H1 (cell line): ENCODE results near the gene LTC4S. TPM values are rescaled to one million over a fixed set of nuclear protein-coding genes. Genes with fewer than 3 reads are reported as not detected.

Source experiments
- BACH1 ChIP-seq: IDR thresholded peaks from 2 replicates; pipeline ENCODE4 v1.6.1; 2012; ENCODE audit warnings: low read length, improper control_type of control experiment
- CEBPB ChIP-seq: IDR thresholded peaks from 2 replicates; pipeline ENCODE4 v1.6.1; 2012; ENCODE audit warnings: low read depth, low read length
- CTBP2 ChIP-seq: IDR thresholded peaks from 2 replicates; pipeline ENCODE4 v1.7.0; 2011; ENCODE audit warnings: borderline replicate concordance, mild to moderate bottlenecking, moderate library complexity, mixed read lengths, low read length; ENCODE audit not compliant: insufficient read depth, insufficient read length
- GABPA ChIP-seq: IDR thresholded peaks from 2 replicates; pipeline ENCODE4 v1.6.1; 2011; ENCODE audit warnings: mild to moderate bottlenecking, low read length, moderate library complexity, borderline replicate concordance; ENCODE audit not compliant: insufficient read depth
- NRF1 ChIP-seq: IDR thresholded peaks from 2 replicates; pipeline ENCODE4 v1.6.1; 2011; ENCODE audit warnings: mild to moderate bottlenecking, low read depth, low read length, improper control_type of control experiment
- POU5F1 ChIP-seq: IDR thresholded peaks from 2 replicates; pipeline ENCODE4 v1.6.1; 2011; ENCODE audit warnings: low read depth, mild to moderate bottlenecking, low read length, moderate library complexity
- RNF2 ChIP-seq: fragments of 200-900, 300-1000 bp; sonication (generic); IDR thresholded peaks from 2 replicates; pipeline ENCODE4 v1.7.1; 2016; ENCODE audit warnings: borderline replicate concordance, low read depth, mild to moderate bottlenecking, antibody characterized with exemption, low read length; ENCODE audit not compliant: poor library complexity, severe bottlenecking; ENCODE audit errors: missing control alignments
- RXRA ChIP-seq: IDR thresholded peaks from 2 replicates; pipeline ENCODE4 v1.6.1; 2011; ENCODE audit warnings: low read depth, mild to moderate bottlenecking, low read length, moderate library complexity; ENCODE audit not compliant: insufficient read depth
- SAP30 ChIP-seq: fragments of 300-600 bp; sonication (generic); IDR thresholded peaks from 2 replicates; pipeline ENCODE4 v1.7.1; 2012; ENCODE audit warnings: low read length, moderate library complexity, mild to moderate bottlenecking, inconsistent platforms; ENCODE audit not compliant: insufficient read depth, insufficient replicate concordance
- SIN3A ChIP-seq, 2 experiments: IDR thresholded peaks in 1 of 2; conservative IDR thresholded peaks in 1 of 2; 2 replicates each; pipeline ENCODE4 v1.6.1; 2011 to 2012; ENCODE audit warnings: low read length in 2 of 2, improper control_type of control experiment in 1 of 2, low read depth in 1 of 2, mild to moderate bottlenecking in 1 of 2
- TAF7 ChIP-seq: optimal IDR thresholded peaks from 2 replicates; pipeline ENCODE3; 2011; ENCODE audit warnings: low read depth, mild to moderate bottlenecking, inconsistent platforms, low read length, moderate library complexity, borderline replicate concordance
- TBP ChIP-seq: IDR thresholded peaks from 2 replicates; pipeline ENCODE4 v1.6.1; 2011; ENCODE audit warnings: low read depth, low read length, improper control_type of control experiment
- polyA plus RNA-seq, 7 experiments: library from polyadenylated mRNA; depleted of rRNA in 3 of 7; stranded (reverse) in 5 of 7; unstranded in 2 of 7; fragments of >200 nt in 5 of 7; fragments of 200-250 nt in 2 of 7; gene quantifications; 1 replicate in 5 of 7; 2 replicates in 1 of 7; 4 replicates in 1 of 7; pipeline versions ENCODE4 v1.2.1 to v1.2.3, GENCODE V29; 2011 to 2013; ENCODE audit warnings: missing spikeins in 2 of 7, mixed read lengths in 2 of 7
- total RNA-seq: library from RNA; stranded (reverse); fragmentation: NEBNext Ultra II Directional; extraction: Animal tissue kit (Norgen Biotek cat#: 25700); gene quantifications from 2 replicates; pipeline ENCODE4 v1.2.1, GENCODE V29; 2021
- TF ChIP-seq, protein P1 (sequence below), 3 experiments: IDR thresholded peaks; 1 replicate in 2 of 3; 2 replicates in 1 of 3; pipeline versions ENCODE4 v1.5.1 to v1.6.1; 2011; ENCODE audit warnings: low read length in 3 of 3, mild to moderate bottlenecking in 3 of 3, inconsistent platforms in 2 of 3, low read depth in 1 of 3, moderate library complexity in 1 of 3; ENCODE audit not compliant: insufficient read depth in 1 of 3; ENCODE audit errors: control extremely low read depth in 1 of 3
- TF ChIP-seq, protein P2 (sequence below): IDR thresholded peaks from 2 replicates; pipeline ENCODE4 v1.6.1; 2011; ENCODE audit warnings: low read length, improper control_type of control experiment

Gene LTC4S
- total and polyA plus RNA-seq, 2 of the 8 experiments (the other 6 are each of a cell fraction or from before 2014, with no cell fraction given), result 2.2 to 3.7 TPM

DNA sequence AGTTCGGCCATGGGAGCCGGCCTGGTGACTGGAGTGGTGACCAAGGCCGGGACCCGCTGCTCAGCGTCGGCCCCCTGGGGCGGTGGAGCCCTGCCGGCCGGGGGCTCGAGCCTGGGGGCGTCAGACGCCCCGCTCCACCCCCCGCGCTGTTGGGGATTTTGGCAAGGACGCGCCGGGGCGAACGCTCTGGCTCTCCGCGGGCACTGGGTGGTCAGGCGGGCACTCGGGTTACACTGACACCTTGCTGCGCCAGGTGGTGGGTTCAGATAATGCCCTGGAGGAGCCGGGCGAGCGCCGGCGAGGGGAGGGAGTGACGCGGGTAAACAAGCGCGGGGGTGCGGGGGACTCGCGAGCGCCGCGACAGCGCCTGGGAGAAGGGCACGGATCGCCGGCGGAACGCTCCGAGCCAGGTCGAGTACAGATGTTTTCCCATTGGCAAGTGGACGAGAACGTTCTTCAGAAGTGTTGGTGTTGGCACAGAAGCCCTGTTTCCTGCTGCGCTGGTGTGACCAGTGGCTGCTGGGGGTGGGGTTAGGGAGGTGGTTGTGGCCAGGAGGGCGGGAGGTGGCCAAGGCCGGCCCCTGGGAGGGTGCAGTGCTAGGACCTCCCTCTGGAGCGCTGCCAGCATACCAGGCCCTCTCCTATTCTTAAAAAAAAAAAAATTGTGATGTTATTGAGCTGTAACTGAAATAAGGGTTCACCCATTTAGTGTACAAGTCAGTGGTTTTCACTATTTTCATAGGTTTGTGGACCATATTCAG is 27.7 kb downstream of the LTC4S start (continued):
- TF ChIP-seq RNF2 (no peak), CEBPB (no peak), POU5F1 (no peak), TBP (no peak), GABPA (no peak), SAP30 (no peak), TAF7 (no peak), CTBP2 (no peak), BACH1 (no peak), RXRA (no peak), SIN3A (conservative IDR thresholded peaks at IDR 0.05 in 1 of 2, IDR thresholded peaks at IDR 0.05 in 1 of 2; ENCODE audit: low read depth in 1 of 2, low read length in 2 of 2) (0 out of 4 replicates have a peak, but pooled peaks of 1 of the 2 experiments have one; percentile 25), NRF1 (no peak)
- TF ChIP-seq, protein P1, sequence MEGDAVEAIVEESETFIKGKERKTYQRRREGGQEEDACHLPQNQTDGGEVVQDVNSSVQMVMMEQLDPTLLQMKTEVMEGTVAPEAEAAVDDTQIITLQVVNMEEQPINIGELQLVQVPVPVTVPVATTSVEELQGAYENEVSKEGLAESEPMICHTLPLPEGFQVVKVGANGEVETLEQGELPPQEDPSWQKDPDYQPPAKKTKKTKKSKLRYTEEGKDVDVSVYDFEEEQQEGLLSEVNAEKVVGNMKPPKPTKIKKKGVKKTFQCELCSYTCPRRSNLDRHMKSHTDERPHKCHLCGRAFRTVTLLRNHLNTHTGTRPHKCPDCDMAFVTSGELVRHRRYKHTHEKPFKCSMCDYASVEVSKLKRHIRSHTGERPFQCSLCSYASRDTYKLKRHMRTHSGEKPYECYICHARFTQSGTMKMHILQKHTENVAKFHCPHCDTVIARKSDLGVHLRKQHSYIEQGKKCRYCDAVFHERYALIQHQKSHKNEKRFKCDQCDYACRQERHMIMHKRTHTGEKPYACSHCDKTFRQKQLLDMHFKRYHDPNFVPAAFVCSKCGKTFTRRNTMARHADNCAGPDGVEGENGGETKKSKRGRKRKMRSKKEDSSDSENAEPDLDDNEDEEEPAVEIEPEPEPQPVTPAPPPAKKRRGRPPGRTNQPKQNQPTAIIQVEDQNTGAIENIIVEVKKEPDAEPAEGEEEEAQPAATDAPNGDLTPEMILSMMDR (IDR thresholded peaks at IDR 0.05; ENCODE audit: control extremely low read depth in 1 of 3, insufficient read depth in 1 of 3, low read depth in 1 of 3, low read length in 3 of 3), result 0 out of 4 replicates have a peak, but pooled peaks of 1 of the 3 experiments have one; percentile 11
- TF ChIP-seq, protein P2, sequence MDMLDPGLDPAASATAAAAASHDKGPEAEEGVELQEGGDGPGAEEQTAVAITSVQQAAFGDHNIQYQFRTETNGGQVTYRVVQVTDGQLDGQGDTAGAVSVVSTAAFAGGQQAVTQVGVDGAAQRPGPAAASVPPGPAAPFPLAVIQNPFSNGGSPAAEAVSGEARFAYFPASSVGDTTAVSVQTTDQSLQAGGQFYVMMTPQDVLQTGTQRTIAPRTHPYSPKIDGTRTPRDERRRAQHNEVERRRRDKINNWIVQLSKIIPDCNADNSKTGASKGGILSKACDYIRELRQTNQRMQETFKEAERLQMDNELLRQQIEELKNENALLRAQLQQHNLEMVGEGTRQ, result no peak
